HG03520 (cell line): ENCODE measurements around the gene ABCA1.

Experiments used
- ATAC-seq: cut with Tn5 transposase; IDR thresholded peaks from one replicate; pipeline ENCODE4 v1.9.1; 2021; ENCODE audit warnings: mild to moderate bottlenecking, moderate library complexity; ENCODE audit not compliant: unreplicated experiment

Gene ABCA1

DNA sequence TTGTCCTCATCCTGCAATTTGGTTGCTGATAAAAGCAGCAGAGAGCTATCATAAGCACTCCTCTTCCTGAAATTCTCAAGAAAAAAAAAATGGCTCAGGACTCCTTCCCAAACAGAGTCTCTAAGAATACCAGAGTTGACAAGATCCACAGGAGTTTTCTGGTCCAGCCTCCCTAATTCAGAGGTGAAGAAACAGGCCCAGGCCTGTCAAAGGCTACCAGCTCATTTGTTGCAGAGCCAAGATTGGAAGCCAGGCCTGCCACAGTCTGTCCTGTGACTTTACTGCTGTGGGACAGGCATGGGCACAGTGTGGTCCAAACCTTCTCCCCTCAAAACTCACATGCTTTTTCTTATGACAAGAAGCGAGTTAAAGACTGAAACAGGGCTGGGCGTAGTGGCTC is 122.5 kb downstream of the ABCA1 start:
- no peak for ATAC-seq

DNA sequence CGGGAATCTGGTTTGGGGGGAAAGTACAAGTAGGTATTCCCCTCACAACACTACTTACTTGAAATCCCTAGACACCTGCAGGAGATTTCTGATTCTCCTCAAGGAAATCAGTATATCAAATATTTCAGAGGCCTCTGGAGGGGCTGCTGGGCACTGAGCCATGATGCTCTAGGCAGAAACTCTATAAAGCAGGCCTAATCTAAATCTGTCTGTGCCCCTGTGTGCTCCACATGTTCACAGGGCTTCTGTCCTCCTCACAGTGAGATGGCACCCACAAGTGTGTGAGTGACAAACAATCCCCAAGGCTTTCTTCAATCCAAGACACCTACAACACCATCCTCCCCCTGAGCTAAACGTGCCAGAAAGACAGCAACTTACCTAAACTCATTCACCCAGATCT is 125.0 kb downstream of the ABCA1 start:
- no peak for ATAC-seq

DNA sequence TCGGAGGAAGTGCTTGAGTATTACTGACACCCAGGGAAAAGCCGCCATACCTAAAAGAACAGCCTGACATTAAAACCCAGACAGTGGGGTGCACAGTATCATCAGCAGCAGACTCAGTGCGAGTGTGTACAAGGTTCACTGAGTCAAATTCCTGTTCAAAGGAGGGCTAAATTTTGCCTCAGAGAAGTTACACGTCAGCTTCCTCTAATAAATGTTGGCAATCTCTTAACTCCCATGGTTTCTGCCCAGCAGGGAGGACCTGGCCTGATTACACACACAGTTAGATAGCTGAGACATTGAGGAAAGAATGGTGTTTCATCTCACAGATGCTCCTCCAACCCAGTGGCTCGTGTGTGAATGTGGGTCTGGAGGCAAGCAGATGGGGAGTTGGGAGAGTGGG is 125.8 kb downstream of the ABCA1 start:
- ATAC-seq = no peak

DNA sequence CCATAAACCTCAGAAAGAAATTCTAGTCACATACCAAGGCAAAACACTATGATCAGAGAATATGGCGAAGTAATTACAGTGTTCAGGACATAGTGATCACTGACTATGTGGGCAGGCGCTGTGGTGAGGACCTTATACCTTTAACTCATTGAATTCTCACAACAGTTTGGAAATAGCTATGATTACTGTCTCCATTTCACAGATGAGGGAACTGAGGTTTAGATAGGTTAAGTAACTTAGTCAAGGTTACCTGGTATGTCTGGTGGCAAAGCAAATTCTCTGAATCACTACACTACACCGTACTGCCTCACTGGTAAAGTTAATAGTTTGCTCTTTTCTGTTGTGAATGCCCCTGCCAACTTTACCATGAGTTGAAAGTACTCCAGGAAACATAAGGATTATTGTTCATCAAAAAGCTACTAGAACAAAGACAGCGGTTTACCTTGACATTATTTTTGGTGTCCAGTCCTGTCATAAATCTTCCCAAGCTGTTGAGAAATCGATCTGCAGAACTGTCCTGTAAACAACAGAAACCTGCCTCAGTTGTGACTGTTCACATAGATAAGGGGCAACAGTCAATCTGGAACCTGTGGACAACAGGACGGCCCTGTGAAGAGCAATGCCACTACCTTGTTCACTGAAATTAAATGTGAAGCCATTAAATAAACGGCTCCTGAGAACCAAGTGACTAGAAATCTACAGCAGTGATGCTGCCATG is 127.7 kb downstream of the ABCA1 start:
- ATAC-seq = no peak

DNA sequence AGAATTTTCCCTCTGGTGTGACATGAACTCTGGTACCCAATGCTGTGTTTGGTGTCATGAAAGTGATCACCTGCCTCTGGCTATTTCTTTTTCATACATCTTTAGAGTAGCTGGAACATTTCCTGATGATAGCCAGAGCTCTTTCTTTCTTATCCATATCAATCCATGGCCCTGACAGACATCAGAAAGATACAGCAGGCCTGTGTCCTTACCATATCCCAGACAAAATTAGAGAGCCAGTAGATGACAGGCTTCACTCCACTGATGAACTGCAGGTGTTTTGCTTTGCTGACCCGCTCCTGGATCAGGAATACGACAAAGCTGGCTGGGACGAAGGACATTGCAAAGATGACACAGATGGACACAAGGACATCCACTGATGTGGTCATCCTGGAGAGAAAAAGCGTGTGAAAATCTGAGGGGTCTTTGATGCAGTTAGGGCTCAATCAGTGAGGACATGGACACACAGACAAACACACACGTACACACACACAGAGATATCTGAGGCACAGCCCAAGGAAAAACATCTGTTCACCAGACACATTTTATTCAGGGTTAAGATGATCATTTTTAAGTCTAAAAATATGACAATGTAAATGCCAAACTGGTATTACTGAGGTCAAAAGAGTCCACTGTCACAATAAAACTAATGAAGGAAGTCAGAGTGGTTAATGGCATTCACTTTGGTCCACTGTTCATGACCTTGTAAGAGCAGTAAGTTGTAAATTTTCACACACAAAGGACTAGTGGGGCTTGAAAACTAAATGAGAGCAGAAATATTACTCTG is 129.6 kb downstream of the ABCA1 start:
- ATAC-seq = no peak

DNA sequence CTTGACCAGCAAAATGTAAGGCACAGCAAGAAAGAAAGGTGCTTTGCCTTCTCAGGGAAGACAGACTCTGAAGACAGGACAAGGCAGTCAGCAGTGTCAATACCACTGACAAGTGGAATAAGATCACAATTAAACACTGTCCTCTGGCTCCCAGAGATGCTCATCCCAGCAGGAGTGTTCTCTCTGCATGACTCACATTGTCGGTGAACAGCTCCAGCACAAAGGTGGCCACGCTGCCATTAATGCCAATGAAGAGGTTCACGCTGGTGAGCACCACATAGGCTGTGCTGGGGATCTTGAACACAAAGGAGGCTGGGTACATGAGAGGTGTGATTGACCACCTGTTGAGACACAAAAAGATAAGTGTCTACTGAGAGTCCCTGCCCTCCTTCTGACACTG is 132.1 kb downstream of the ABCA1 start:
- no peak for ATAC-seq

DNA sequence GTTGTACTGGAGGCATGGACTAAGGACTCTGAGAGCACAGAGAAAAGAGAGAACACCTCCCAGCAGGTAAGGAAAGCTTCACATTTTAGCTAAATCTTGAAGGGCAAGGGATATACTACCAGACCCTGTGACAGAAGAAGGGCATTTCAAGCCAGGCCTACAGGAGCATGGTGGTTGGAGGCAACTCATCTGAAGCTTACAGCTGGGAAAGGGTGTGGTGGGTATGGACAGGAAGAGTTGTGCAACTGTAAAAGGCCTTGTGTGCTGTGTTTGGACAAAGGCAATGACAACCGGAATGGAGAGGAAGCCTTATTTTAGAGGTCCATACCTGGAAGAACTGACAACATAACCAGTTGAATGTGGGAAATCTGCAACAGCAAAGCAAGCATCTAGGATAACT is 132.9 kb downstream of the ABCA1 start:
- ATAC-seq = no peak

DNA sequence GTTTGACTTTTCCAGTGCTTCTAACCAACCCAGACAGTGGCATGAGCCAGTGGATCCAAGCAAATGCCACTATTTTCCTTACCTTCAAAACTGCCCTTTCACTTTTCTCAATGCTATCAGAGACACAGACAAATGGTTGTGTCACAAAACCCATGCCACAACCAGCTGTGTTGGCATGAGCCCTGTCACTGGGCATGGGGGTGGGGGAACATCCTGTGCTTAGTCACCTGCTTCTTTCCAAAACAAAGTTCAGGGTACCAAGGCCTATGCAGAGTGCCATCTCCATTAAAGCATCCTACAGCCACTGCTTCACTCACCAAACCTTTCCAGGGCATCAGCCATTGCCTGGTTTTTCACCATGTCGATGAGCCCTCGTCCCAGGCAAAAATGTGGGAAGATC is 133.9 kb downstream of the ABCA1 start:
- no peak for ATAC-seq

DNA sequence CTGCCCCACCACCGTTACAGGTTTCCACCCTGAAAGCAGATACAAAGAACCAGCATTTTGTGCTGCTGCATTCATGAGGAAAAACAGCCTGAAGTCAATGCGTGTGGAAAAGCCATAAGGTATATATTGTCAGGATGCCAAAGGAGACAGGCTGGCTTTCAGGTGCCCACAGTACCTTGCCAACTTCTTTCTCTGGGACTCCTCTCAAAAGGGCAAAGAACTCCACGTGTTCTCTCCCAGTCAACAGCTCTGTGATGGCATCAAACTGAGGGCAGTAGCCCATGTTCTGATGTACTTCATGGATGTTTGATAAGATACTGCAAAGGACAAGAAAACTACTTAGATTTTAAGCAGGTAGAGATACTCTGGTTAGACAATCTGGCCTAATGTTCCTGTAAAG is 139.7 kb downstream of the ABCA1 start:
- ATAC-seq = no peak

DNA sequence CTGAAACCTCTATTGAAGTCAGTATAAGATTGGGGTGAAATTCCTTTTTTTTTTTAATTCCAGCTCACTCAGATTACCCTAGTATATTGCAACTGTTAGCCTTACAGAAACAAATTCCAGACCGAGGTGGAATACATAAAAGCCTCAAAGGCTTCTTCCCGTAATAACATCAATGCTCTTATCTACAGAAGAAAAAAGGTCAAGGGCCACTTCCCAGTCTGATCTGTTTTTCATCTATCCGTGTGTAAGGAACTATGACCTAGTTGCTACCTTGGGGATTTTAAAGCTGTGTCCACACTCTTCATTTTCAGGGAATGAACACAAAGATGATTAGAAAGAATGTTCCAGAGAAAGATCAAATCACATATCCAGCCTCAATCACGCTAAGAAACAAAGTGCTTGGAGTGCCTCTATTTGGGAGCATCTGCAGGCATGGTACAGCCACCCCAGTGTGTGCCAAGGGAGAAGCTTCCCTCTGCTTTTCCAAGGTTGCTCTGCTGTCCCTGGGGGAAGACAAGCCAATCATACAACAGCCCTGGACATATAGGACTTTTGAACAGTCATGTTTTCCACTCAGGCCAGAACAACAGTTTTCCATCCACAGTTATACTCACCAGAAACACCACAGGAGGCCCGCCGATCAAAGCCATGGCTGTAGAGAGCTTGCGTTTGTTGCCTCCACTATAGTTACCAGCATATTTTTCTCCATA is 140.5 kb downstream of the ABCA1 start:
- ATAC-seq = no peak

DNA sequence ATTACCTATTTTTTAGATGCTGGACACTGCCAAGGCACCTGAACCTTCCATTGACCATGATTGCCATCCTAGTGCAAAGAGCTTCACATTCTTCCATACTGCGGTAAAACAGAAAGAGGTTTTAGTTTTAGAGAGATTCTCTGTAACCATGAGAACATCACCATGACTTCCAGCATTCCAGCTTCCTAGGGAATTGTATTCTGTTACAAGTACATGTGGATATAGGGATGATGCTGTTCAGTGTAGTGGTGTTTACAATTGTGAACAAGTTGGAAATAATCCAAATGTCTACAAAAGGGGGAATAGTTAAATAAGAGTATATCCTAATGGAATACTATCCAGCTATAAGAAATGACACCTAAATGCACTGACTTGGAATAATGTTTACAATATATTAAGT is 141.7 kb downstream of the ABCA1 start:
- ATAC-seq = no peak

DNA sequence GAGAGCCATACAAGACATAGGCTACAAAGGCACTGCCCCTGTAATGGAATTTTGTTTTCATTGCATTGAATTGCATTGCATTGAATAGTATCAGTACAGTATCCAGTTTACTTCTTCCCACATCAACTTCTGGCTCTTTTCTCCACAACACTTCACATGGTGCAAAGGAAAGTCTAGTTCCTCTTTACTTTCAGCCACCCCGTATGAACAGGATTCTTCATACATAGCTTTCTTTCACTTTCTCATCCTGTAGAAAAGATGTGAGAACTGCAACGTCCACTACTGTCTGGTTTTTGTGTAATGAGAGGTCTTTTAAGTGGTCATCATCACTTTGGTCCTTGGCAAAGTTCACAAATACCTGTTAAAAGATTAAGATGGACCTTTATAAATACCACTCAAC is 143.9 kb downstream of the ABCA1 start:
- peak; percentile 78 for ATAC-seq

DNA sequence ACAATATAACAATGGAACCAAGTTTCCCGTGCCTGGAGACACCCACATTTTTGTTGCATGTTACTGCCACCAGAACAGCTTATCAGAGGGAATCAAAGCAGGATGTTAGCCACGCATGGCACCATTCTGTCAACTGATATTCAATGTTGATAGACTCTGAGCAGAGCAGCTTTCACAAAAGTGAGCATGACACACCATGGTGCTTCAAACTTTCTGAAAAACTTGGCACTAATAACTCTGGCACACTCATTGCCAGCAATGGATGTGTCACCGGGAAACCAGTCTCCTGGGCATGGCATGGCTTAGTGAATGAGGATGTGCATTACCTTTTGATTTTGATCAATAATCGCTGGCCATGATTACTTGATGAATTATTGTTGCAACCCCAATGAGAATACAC is 144.4 kb downstream of the ABCA1 start:
- ATAC-seq = no peak

DNA sequence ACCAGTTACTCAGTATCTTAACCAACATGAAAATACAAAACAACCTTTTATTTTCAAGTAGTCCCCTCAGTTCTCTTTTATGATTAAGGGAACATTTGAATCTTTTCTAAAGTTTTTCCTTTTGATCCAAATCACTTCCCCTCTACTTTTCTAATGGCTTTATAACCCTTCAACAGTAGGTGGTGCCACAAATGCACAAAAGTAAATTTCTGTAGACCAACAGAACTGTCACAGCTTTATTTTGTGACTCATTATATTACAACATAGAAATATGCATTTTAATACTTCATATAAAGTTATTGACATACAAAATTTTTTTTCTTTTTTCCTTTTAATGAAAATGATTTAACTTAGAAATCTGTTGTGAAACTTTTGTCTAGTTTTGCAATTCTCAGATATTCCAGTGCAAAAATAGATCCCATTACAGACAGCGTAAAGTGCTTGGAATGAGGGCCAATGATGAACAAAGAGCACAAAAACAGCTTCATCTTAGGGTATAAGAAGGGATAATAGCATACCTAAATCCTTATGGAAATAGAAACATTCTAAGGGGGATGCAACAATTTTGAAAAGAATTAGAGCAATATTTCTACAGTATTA is 147.1 kb downstream of the ABCA1 start:
- peak; percentile 51 for ATAC-seq

DNA sequence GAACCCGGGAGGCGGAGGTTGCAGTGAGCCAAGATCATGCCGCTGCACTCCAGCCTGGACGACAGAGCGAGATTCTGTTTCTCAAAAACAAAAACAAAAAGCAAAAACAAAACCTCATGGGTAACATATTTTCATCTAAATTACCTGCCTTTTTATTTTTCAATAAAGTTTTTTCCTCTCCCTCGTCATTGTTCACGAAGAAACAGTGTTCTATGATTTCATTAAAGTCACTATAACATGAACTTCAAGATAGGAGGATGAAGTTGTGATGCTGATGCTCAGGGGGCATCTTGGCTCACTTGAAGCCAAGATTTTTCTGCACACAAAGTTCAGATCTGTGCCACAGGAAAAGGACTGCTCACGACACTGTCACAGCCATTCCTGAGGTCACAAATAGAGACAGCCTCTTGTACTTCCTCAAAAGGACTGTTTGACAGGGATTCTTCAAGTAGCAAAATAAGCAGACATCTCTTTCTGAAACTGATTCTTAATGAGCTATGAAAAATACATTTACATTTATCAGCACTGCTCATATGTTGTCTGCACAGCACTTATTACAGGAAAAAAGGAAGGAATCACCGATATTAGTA is 147.9 kb downstream of the ABCA1 start:
- ATAC-seq = no peak

DNA sequence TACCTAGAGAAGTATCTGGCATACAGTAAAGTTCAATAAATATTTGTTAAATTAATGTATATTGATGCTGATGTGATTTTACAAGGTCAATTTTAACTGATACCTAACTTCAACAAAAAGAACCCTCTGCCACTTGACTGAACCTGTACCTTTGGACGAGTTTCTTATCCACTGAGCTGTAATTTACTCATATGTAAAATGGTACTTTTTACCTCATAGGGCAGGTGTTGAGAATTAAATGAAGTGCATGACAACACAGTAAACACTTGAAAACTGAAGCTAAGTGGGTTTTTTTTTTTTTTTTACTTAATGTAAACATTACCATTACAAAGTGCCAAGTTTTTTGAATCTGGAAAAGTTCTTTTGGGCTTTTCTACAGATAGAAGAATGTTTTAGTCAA is 148.6 kb downstream of the ABCA1 start:
- no peak for ATAC-seq

DNA sequence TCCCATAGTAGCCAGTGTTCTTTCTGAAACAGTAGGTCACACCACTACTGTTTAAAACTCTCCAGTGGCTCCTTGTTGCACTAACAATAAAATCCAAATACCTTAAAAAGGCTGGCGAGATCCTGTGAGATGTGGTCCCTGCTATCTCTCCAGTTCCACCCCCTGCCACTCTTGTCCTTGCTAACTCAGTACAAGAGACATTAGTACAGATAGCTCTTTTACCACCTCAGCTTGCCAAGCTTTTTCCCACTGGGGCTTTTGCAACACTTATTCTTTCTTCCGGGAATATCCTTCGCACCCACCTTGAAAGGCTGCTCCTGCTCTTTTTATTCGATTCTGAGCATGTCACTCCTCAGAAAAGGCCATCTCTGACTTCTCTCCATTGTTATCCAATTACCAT is 149.2 kb downstream of the ABCA1 start:
- no peak for ATAC-seq

DNA sequence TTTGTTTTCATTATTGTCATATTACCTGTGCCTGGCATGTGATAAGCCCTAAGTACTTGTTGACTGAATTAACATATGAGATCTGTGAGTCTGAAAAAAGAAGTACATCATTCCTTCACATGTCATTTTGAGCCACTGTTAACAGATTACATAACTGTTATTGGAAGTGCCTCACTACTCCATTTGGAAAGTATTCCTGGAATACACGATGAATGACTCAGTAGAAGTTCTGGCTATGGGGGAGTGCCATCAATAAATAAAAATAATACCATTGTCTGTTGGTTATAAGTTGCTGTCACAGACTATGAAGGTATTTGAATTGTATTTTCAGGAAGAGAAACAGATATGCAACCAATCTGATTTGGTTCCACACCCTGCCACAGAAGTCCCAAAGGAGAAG is 151.2 kb downstream of the ABCA1 start:
- ATAC-seq = no peak

DNA sequence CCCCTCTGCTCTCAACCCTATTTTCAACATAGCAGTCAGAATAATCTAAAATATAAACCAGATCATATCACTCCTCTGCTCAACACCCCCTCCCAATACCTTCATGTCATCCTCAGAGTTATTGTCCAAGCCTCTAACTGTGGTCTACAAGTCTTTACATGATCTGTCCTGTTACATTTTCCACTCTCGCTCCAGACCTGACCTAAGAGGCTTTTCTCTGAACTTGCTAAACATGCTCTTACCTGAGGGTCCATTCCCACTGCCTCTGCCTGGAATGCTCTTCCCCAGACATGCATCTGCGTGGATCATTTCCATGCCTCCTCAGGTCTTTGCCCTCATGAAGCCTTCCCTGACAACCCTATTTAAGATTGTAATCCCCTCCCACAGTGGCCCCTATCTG is 152.0 kb downstream of the ABCA1 start:
- peak; percentile 4 for ATAC-seq

DNA sequence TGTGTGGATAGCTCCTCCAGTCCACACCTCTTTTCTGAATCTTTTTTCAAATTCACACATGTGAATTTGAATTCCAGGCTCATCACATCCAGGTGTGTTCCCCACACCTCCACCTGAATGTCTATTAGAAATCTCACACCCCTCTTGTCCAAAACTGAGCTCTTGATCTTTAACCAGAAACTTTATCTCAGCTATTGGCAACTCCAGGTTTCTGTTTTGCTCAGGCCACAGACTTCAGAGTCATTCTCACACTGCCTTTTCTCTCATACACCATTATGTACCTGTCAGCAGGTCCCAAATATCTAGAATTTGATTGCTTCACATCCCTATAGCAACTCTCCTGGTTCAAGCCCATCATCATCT is 152.4 kb downstream of the ABCA1 start:
- ATAC-seq = peak; percentile 66

DNA sequence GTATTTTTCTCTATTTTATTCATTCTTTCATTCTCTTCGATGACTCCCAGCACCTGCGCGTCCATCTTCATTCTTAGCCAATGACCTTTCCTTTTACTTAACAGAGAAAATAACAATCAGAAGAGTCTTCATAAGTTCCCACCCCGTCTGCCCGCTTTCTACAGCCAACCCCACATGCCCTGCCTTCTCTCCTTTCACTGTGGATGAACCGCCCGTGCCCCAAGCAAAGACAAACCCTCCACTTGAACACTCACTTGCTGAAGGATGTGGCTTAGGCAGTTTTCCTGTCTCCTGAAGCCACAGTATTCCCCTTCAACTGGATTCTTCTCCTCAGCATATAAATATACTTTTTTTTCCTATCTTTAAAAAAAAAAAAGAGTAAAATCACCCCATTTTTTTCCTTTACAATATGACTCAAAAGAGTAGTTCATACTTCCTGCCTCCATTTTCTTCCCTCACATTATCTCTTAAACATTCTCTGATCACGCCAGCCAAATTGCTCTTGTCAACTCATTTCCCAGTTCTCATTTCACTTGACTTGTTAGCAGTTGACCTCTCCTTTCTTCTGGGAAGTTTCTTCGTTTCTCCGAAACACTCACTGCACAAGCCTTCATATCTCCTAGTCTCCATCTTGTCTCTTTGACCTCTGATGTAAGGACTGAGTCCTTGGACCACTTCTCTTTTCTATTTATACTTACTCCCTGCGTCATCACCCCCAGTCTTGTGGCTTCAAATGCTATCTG is 153.0 kb downstream of the ABCA1 start:
- peak; percentile 93 for ATAC-seq
